ENCODE data around the gene TMEM51. TPM values are rescaled to one million over a fixed set of nuclear protein-coding genes. Genes with fewer than 3 reads are reported as not detected.

The TMEM51 gene
- total and polyA plus RNA-seq, 2 of the 13 experiments (the other 11 are each of a cell fraction or from before 2014, with no cell fraction given): 12.2 to 22.3 TPM

- TF ChIP-seq ZNF30 (CRISPR knock-in tag; IDR thresholded peaks at IDR 0.05): no peak
- TF ChIP-seq ZBTB46 (CRISPR knock-in tag; IDR thresholded peaks at IDR 0.05; ENCODE audit: borderline replicate concordance): no peak
- peak; percentile 60; the same call in 1 of the 2 replicates for TF ChIP-seq HMG20A (CRISPR knock-in tag; IDR thresholded peaks at IDR 0.05; ENCODE audit: borderline replicate concordance)
- 0 out of 2 replicates have a peak, but pooled peaks have one; percentile 46 for TF ChIP-seq ZNF580 (CRISPR knock-in tag; IDR thresholded peaks at IDR 0.05; ENCODE audit: borderline replicate concordance, low read depth)
- peak; percentile 92 for TF ChIP-seq PITX1 (CRISPR knock-in tag; IDR thresholded peaks at IDR 0.05)
- no peak for TF ChIP-seq CCAR2 (optimal IDR thresholded peaks at IDR 0.05; ENCODE audit: low read depth, low read length)
- TF ChIP-seq ZBED4 (CRISPR knock-in tag; IDR thresholded peaks at IDR 0.05; ENCODE audit: borderline replicate concordance): peak; percentile 60; the same call in 1 of the 2 replicates
- peak; percentile 68; the same call in 1 of the 2 replicates for TF ChIP-seq ZNF644 (CRISPR knock-in tag; IDR thresholded peaks at IDR 0.05; ENCODE audit: low read depth)
- TF ChIP-seq GMEB2 (CRISPR knock-in tag; IDR thresholded peaks at IDR 0.05; ENCODE audit: low read depth): no peak
- no peak for TF ChIP-seq PRPF4 (IDR thresholded peaks at IDR 0.05; ENCODE audit: low read depth, low read length, poor library complexity, severe bottlenecking)
- no peak for TF ChIP-seq ZHX2 (IDR thresholded peaks at IDR 0.05; ENCODE audit: low read depth)
- TF ChIP-seq ZHX2 (CRISPR knock-in tag; IDR thresholded peaks at IDR 0.05; ENCODE audit: borderline replicate concordance): no peak
- no peak for TF ChIP-seq ZNF512 (CRISPR knock-in tag; IDR thresholded peaks at IDR 0.05)
- TF ChIP-seq IKZF1 (IDR thresholded peaks at IDR 0.05): no peak
Measured at GRCh38 chr1:15145327-15145726, 8.2 kb upstream of the TMEM51 start (continued).
